ENCODE results near the gene HTR1A.

Gene HTR1A

DNA sequence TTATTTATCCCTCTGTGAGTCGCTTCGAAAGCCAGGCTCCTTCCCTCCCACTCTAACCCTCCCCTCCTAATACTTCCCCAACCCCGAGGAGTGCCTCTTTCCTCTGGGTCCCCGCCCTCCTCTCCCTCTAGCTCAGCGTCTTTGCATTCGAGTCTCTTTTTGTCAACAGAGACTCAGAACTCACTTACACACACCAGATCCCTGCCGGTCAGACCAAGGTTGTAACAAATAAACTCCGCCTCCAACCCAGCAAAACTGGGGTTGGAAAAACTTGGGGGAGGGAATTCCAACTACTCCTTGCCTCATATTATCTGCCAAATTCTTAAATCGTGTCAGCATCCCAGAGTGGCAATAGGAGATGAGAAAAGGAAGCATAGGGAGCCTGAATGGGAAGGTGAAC lies at the start of gene HTR1A:
HTR1A (minus strand) TSS at position 167 of the 400 bp plus-strand sequence. CDS start 726 bp downstream, outside the sequence.
- DNase-seq: peak in 1 of 2 experiments; percentile 27

GRCh38 chr5:64003966-64004365 lies 41.7 kb upstream of the HTR1A start:
- no peak for DNase-seq

DNA sequence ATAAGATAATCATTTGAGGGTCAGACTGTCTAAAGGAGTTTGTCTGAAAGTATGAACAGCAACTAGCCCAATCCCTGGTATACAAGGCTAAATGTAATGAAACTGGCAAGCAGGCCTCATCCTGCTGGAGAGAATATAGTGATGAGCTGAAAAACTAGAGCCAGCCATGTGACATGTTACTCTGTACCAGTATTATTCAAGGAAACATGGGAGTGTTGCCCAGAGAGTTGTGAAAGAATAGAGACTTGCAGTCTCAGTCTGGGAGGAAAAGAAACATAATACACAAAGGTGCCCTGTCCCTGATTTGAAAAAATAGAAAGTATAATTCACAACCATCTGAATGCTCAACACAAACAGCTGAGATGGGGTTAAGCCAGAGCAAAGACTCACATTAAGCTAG lies 37.9 kb upstream of the HTR1A start:
- no peak for DNase-seq

GRCh38 chr5:63987053-63987452 lies 24.8 kb upstream of the HTR1A start:
- DNase-seq: no peak

DNA sequence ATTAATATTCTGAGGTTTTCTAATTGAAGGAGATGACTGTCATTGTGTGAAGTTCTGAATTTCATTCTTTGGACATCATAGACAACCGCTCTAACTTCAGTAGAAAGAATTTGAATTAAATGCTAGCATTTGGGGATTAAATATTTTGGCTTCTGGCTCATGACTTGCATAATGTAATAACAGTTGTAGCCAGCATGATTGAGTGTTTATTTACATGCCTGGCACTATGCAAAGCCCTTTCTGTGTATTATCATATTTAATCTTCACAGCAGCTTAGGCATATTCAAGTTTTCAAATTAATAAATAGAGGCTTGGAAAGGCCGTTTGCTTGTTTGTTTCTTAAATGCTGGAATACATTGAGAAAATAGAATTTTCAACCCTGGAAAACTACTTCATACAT lies 19.6 kb upstream of the HTR1A start:
- DNase-seq: no peak

DNA sequence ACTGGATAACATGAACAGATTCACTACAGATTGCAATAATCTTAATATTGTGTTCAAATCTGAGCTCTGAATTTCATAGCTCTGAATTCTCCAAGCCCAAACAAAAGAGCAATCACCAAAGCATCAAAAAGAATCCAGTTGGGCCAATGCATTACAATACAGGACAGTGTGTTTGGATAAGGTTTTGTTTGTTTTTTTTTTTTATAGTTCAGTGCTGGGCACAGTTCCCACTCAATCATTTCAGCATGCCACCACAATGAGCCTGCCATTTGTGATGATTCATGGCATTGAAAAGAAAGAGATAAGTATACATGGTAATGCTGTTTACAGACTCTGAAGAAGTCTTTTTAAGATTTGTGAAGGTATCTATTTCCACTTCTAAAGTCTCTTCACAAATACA lies 1.7 kb upstream of the HTR1A start:
- DNase-seq: no peak

- peak; percentile 78 to 82 for DNase-seq
Measured at GRCh38 chr5:63963080-63963735, 963 bp upstream of the HTR1A start.

GRCh38 chr5:63961598-63962161 lies 565 bp downstream of the HTR1A start:
- no peak for DNase-seq

DNA sequence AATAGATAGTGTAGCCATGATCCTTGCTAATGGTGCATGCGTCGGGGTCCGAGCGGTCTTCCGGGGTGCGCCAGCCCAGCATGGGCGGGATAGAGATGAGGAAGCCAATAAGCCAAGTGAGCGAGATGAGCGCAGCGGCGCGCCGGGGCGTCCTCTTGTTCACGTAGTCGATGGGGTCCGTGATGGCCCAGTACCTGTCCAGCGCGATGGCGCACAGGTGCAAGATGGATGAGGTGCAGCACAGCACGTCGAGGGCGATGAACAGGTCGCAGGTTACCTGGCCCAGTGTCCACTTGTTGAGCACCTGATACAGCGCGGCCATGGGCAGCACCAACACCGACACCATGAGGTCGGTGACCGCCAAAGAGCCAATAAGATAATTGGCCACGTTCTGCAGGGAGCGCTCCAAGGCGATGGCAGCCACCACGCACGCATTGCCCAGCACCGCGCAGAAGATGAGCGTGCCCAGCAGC lies 1.1 kb downstream of the HTR1A start:
- DNase-seq: no peak

GRCh38 chr5:63960646-63961045 lies 1.6 kb downstream of the HTR1A start:
- DNase-seq: no peak

- peak; percentile 34 to 80 for DNase-seq
Measured at GRCh38 chr5:63959177-63959982, 2.9 kb downstream of the HTR1A start.

DNA sequence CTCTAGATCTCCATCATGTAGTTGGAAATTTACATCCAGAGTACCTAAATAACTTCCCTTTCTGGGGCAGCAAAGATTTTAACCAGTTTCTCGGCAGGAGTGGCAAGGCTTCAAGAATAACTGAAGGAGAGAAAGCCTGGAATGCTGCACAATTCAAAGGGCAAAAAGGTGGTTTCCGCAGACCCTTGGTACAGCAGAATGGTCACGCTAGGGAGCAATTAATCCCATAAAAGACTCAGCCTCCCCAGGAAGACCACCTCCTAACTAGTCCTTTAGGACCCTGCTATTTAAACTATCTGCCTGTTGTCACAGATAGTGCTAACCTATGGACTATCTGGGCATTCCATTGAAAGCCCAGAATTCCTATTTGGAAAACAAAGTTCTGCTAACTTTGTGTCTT lies 3.6 kb downstream of the HTR1A start:
- DNase-seq: no peak

DNA sequence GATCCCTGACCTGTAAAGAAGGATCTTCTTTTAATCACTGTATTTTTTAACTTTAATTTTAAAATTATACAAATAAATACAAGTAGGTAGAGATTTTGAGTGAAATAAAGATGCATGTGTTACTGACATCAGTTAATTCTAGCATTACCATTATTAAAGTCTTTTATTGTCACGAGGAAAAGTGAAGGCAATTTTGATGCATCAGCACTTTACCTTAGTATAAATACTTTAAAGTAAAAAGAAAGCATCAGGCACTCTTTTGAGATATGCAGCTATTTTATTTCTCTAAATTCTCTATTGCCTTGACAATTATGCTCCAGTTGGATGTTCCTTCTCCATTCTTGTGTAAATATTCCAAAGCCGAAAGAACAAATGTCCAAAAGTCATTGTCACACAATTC lies 4.6 kb downstream of the HTR1A start:
- DNase-seq: no peak

- peak; percentile 52 to 92 for DNase-seq
Measured at GRCh38 chr5:63953217-63953616, 9.0 kb downstream of the HTR1A start.

DNA sequence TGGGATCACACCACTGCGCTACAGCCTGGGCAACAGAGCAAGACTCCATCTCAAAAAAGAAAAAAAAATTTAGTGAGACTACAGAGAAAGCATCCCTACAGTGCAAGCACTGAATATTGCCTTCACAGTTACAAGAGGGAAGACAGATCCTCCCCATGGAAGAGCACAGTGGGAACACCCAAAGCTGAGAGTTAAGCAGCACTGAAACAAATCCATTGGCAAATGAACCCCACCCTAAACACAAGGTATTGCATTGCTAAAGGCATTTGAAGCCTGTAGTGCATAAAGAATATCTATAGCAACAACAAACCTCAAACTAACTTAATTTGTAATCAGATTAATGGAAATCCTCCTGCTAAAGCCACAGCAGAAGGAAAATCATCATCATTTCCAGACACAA lies 27.1 kb downstream of the HTR1A start:
- no peak for DNase-seq

DNA sequence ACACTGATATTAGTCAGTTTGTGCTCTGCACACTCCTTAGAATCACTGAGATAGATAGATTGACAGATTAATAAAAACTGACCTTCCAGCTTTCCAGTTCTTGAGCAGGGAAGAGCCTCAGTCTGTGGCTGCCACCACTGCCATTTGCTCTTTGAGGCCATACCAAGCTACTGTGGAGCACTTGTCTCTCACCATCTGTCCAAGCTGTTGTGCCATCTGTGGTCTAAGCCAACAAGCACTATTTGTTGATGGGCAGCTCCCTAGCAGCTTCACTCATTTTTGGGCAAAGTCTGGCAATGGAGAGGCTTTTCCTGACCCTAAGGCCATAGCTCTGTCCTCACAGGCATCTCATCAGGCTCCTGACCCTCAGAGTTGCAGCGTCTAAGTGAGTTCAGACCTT lies 30.4 kb downstream of the HTR1A start:
- DNase-seq: peak; percentile 84 to 91

- DNase-seq: peak; percentile 74 to 94
Measured at GRCh38 chr5:63928451-63928850, 33.8 kb downstream of the HTR1A start.

DNA sequence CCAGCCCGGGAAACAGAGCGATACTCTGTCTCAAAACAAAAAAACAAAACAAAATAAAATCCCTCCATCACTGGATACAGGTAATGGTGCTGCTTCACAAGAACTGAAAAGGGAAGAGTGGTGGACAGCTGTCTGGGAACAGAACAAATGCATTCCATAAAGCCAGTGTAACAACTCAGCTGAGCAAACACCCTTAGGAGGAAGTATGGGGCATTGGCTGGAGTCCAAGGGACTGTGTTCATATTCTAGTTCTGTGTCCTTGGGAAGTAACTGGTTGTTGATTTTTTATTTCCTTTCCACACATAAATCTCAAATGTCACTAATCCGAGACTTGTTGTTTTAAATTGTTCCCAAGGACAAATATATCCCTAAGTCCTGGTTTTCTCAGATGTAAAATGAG lies 38.3 kb downstream of the HTR1A start:
- peak in 1 of 2 experiments; percentile 61 for DNase-seq

GRCh38 chr5:63919763-63920478 lies 42.3 kb downstream of the HTR1A start:
- DNase-seq: no peak

DNA sequence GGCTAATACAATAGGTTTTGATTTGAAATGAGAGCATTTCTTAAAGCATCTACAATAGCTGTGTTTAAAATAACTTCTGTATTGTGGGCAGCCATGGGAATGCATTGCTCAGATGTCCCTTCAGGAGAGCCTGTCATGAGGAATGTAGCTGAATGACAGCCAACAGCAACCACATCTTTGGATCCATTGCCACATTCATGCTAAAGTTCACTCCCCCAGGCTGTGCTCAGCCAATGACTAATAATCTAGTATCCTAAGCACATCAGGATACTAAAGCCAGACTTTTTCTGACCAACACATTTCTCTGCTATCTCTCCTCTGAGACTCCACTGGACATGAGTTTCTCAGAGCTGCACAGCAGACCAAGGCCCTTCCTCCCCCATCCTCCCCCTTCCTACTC lies 45.5 kb downstream of the HTR1A start:
- no peak for DNase-seq

DNA sequence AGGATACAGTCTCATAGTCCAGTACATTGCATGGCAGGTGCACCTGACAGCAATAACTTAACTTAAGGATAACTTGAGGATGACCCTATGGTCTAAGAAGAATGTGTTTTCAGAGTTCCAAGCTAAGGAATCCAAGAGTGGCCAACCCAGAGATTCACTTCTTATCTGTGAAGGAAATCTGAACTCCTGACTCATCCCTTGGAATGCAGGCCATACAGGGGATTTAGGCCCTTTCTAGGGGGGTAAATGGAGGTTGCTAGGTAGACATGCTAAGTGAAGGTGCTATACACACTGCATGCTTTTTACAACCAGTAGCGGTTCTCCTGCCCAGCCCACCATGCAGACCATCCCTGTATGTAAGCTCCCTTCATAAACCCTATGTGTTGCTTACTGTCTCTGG lies 50.4 kb downstream of the HTR1A start:
- DNase-seq: no peak
